Ramos (cell line): ENCODE measurements around the gene SMIM14.
"Not testable (repeated sequence)": the region's sequence is repeated elsewhere in the genome, so short reads cannot be mapped to it uniquely, and the experiment has no call there.

Experiments
- in situ Hi-C: fragments of 300-500 bp; cut with MboI; formaldehyde crosslinking; loops from one replicate; pipeline ENCODE4 v1.14.3; 2022; ENCODE audit warnings: low sequenced_read_pairs; ENCODE audit not compliant: unreplicated experiment

Gene SMIM14

GRCh38 chr4:39648827-39649558 is 10.3 kb upstream of the SMIM14 start:
- in situ Hi-C loops: no loop called here

- in situ Hi-C loops: no loop called here
These were observed 9.5 kb upstream of the SMIM14 start for GRCh38 chr4:39648213-39648612.

- in situ Hi-C loops: no loop called here
These were observed 4.4 kb upstream of the SMIM14 start for GRCh38 chr4:39642885-39643552.

- in situ Hi-C loops: no loop called here
These were observed 2.8 kb upstream of the SMIM14 start for GRCh38 chr4:39641451-39641850.

GRCh38 chr4:39637586-39638353 is 895 bp downstream of the SMIM14 start:
- in situ Hi-C loops: no loop called here

GRCh38 chr4:39637221-39637585 is 1.5 kb downstream of the SMIM14 start:
- in situ Hi-C loops: no loop called here

GRCh38 chr4:39636531-39637184 is 2.0 kb downstream of the SMIM14 start:
- in situ Hi-C loops: no loop called here

GRCh38 chr4:39635023-39635422 is 3.6 kb downstream of the SMIM14 start:
- in situ Hi-C loops: no loop called here

GRCh38 chr4:39631700-39632079 is 7.0 kb downstream of the SMIM14 start:
- in situ Hi-C loops: no loop called here

- in situ Hi-C loops: no loop called here
These were observed 11.3 kb downstream of the SMIM14 start for GRCh38 chr4:39627413-39627812.

GRCh38 chr4:39626913-39627312 is 11.8 kb downstream of the SMIM14 start:
- in situ Hi-C loops: no loop called here

- in situ Hi-C loops: no loop called here
These were observed 12.4 kb downstream of the SMIM14 start for GRCh38 chr4:39626261-39626660.

GRCh38 chr4:39621582-39621981 is 17.1 kb downstream of the SMIM14 start:
- in situ Hi-C loops: no loop called here

- in situ Hi-C loops: no loop called here
These were observed 17.9 kb downstream of the SMIM14 start for GRCh38 chr4:39620551-39621313.

GRCh38 chr4:39617534-39617933 is 21.1 kb downstream of the SMIM14 start:
- in situ Hi-C loops: no loop called here

GRCh38 chr4:39616651-39617050 is 22.0 kb downstream of the SMIM14 start:
- in situ Hi-C loops: no loop called here

- in situ Hi-C loops: not testable (repeated sequence)
These were observed 22.6 kb downstream of the SMIM14 start for GRCh38 chr4:39616112-39616511.

- in situ Hi-C loops: no loop called here
These were observed 24.0 kb downstream of the SMIM14 start for GRCh38 chr4:39614487-39615162.

GRCh38 chr4:39613093-39613656 is 25.5 kb downstream of the SMIM14 start:
- in situ Hi-C loops: no loop called here
